ENCODE measurements around the gene CDH10. TPM values are rescaled to one million over a fixed set of nuclear protein-coding genes. Genes with fewer than 3 reads are reported as not detected.

Gene CDH10
- total RNA-seq, 1 donor, result 0.10 TPM

DNA sequence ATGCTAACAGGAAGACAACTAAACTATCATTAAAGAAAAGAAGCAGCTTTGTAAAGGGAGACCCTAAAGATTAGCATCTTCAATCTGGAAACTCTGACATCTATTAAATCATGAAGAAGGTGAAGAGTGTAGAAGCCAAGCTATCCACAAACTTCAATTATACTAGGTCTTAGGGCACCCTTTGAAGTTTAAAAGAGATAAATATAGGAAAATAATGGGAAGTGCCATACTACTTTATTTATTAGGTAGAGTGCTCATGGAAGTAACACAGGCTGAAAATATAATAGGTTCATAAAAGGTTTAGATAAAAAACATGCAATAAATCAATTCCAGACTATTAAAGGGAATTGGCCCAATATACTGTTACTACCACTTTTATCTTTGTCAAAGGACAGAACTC lies 19.9 kb downstream of the CDH10 start:
- no peaks in the 10 kb centered on the region for H3K9me3 ChIP-seq (ENCODE audit: low read depth, low read length)
- H3K4me3 ChIP-seq (ENCODE audit: low read length), result no peak overlapping the region
- H3K4me1 ChIP-seq (ENCODE audit: insufficient read depth, low read length), result no peaks in the 10 kb centered on the region
- no peaks in the 10 kb centered on the region for H3K27me3 ChIP-seq (ENCODE audit: insufficient read depth, low read length)

DNA sequence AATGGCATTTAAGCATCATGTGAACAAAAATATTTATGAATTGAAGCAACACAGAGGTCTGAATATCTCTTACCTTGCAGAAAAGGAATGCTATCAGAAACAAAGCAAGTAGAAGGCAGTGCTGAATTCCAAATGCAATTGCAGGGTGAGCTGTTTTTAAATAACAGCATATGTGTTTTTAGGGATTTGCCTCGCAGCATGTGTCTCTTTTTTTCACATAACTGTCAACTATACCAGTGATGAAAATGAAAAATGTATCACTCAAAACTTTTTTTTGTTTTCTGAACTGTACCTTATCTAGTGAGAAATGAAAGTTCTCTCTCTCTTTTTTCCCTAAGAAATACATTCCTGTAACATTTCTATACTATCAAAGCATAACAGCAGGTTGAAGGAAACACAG lies 21.2 kb downstream of the CDH10 start:
- Histone ChIP-seq H3K4me1 (ENCODE audit: insufficient read depth, low read length) (no peaks in the 10 kb centered on the region), H3K9me3 (ENCODE audit: low read depth, low read length) (no peaks in the 10 kb centered on the region), H3K27me3 (ENCODE audit: insufficient read depth, low read length) (no peaks in the 10 kb centered on the region), H3K4me3 (ENCODE audit: low read length) (no peak overlapping the region)

GRCh38 chr5:24623031-24623430 lies 21.7 kb downstream of the CDH10 start:
- H3K27me3 ChIP-seq (ENCODE audit: insufficient read depth, low read length), result no peaks in the 10 kb centered on the region
- H3K4me3 ChIP-seq (ENCODE audit: low read length), result no peak overlapping the region
- no peaks in the 10 kb centered on the region for H3K4me1 ChIP-seq (ENCODE audit: insufficient read depth, low read length)
- no peaks in the 10 kb centered on the region for H3K9me3 ChIP-seq (ENCODE audit: low read depth, low read length)

GRCh38 chr5:24621792-24622191 lies 23.0 kb downstream of the CDH10 start:
- H3K27me3 ChIP-seq (ENCODE audit: insufficient read depth, low read length), result no peaks in the 10 kb centered on the region
- H3K4me3 ChIP-seq (ENCODE audit: low read length), result no peak overlapping the region
- H3K4me1 ChIP-seq (ENCODE audit: insufficient read depth, low read length), result no peaks in the 10 kb centered on the region
- no peaks in the 10 kb centered on the region for H3K9me3 ChIP-seq (ENCODE audit: low read depth, low read length)

- no peak overlapping the region for H3K4me3 ChIP-seq (ENCODE audit: low read length)
- H3K9me3 ChIP-seq (ENCODE audit: low read depth, low read length), result no peaks in the 10 kb centered on the region
- no peaks in the 10 kb centered on the region for H3K27me3 ChIP-seq (ENCODE audit: insufficient read depth, low read length)
- H3K4me1 ChIP-seq (ENCODE audit: insufficient read depth, low read length), result no peaks in the 10 kb centered on the region
Measured at GRCh38 chr5:24616566-24616965, 28.2 kb downstream of the CDH10 start.

- Histone ChIP-seq H3K4me3 (ENCODE audit: low read length) (no peak overlapping the region), H3K27me3 (ENCODE audit: insufficient read depth, low read length) (no peaks in the 10 kb centered on the region), H3K9me3 (ENCODE audit: low read depth, low read length) (no peaks in the 10 kb centered on the region), H3K4me1 (ENCODE audit: insufficient read depth, low read length) (no peaks in the 10 kb centered on the region)
Measured at GRCh38 chr5:24615159-24615558, 29.6 kb downstream of the CDH10 start.

DNA sequence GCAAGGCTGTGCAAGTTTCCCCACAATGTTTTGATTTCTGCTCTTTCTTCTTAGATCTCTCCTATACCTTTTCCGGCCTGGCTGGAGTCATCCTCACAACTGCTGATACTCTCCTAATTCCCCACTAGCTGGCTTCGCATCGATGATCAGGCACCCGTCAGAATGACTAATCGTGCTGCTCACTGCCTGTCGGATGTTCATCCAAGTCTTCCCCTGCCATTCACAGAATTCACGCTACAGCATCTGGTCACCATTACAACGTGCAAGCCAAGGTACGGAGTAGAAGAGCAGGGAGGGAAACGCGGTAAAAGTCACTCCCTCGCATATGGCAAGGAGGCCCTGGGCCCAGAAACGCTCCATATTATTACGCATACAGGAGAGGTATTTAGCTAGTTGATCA lies 35.1 kb downstream of the CDH10 start:
- Histone ChIP-seq H3K9me3 (ENCODE audit: low read depth, low read length) (no peaks in the 10 kb centered on the region), H3K4me1 (ENCODE audit: insufficient read depth, low read length) (no peaks in the 10 kb centered on the region), H3K27me3 (ENCODE audit: insufficient read depth, low read length) (no peaks in the 10 kb centered on the region), H3K4me3 (ENCODE audit: low read length) (no peak overlapping the region)

DNA sequence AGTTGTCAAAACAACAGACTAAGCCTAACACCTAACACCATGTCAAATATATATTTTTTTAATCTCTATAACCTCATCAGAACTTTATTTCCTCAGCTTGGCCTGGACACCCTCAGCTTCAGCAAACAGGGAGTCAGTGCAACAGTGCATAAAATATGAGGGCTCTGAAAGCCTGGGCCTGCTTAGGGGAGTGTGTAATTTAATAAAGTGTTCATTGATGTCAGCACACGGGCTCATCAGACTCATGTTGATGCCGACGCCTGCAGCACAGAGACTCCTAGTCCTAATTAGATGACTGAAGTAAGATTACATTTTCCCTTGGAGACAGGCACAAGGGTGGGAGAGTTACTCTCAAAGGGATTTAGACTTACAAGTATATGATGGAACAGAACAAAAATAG lies 37.8 kb downstream of the CDH10 start:
- Histone ChIP-seq H3K27me3 (ENCODE audit: insufficient read depth, low read length) (no peaks in the 10 kb centered on the region), H3K4me3 (ENCODE audit: low read length) (no peak overlapping the region), H3K9me3 (ENCODE audit: low read depth, low read length) (no peaks in the 10 kb centered on the region), H3K4me1 (ENCODE audit: insufficient read depth, low read length) (no peaks in the 10 kb centered on the region)

GRCh38 chr5:24602188-24602587 lies 42.6 kb downstream of the CDH10 start:
- H3K4me1 ChIP-seq (ENCODE audit: insufficient read depth, low read length), result no peaks in the 10 kb centered on the region
- H3K27me3 ChIP-seq (ENCODE audit: insufficient read depth, low read length), result no peaks in the 10 kb centered on the region
- no peaks in the 10 kb centered on the region for H3K9me3 ChIP-seq (ENCODE audit: low read depth, low read length)
- no peak overlapping the region for H3K4me3 ChIP-seq (ENCODE audit: low read length)

DNA sequence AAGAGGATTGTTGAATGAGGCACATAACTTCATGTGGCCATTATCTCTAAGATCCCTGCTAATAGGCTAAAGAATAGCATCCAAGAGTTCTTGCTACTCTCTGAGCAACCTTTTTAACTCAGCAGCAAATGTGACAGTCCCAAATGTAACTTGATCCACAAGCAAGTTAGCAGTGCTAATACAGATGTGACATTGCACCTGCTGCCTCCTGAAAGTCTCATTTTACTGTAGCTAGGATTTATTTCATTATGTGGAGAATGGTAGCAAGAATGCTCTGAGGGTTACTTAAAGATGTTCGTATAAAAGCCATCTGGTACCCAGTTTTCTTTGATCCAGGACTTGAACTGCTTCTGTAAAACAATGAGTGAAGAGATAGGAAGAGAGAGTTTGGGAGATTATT lies 45.8 kb downstream of the CDH10 start:
- no peaks in the 10 kb centered on the region for H3K27me3 ChIP-seq (ENCODE audit: insufficient read depth, low read length)
- no peak overlapping the region for H3K4me3 ChIP-seq (ENCODE audit: low read length)
- H3K4me1 ChIP-seq (ENCODE audit: insufficient read depth, low read length), result no peaks in the 10 kb centered on the region
- H3K9me3 ChIP-seq (ENCODE audit: low read depth, low read length), result no peaks in the 10 kb centered on the region

GRCh38 chr5:24595329-24595728 lies 49.4 kb downstream of the CDH10 start:
- Histone ChIP-seq H3K4me1 (ENCODE audit: insufficient read depth, low read length) (no peaks in the 10 kb centered on the region), H3K4me3 (ENCODE audit: low read length) (no peak overlapping the region), H3K9me3 (ENCODE audit: low read depth, low read length) (no peaks in the 10 kb centered on the region), H3K27me3 (ENCODE audit: insufficient read depth, low read length) (no peaks in the 10 kb centered on the region)

DNA sequence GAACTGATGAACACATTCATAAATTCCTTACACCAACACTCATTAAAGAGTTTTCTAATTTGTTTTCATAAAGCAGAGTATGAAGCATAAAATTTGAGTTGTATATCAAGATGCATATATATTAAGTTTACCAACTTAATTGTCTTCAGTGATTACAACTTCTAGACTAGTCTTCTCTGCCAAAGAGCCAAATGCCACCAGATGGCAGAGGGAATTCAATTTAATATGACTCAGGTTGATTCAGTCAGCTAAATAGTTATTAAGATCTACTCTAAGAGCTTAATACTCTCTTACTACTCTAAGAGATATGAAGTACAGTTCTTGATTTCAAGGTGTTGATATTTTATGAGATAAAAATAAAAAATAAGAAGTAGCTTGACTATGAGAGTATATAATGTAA lies 53.4 kb downstream of the CDH10 start:
- no peaks in the 10 kb centered on the region for H3K4me1 ChIP-seq (ENCODE audit: insufficient read depth, low read length)

DNA sequence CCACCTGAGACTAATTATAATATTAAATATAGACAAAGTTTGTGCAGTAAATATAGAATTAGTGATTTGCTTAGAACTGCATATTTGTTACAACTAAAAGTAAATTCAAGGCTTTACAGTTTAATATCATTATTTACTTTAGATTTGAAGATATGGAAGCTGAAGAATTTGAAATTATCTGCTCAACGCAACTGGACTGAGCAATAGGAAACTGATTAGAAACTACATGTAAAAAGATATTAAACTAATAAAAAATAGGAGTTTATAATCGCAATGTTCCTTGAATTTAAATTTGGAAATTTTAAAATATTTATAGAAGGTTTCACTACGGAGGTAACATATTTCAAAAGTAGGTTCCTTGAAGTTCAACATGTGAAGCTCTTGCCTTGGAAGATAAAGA lies 55.2 kb downstream of the CDH10 start:
- H3K27me3 ChIP-seq (ENCODE audit: insufficient read depth, low read length), result no peaks in the 10 kb centered on the region
- no peaks in the 10 kb centered on the region for H3K9me3 ChIP-seq (ENCODE audit: low read depth, low read length)
- H3K4me3 ChIP-seq (ENCODE audit: low read length), result no peak overlapping the region
- H3K4me1 ChIP-seq (ENCODE audit: insufficient read depth, low read length), result no peaks in the 10 kb centered on the region

More for the DNA sequence above, 53.4 kb downstream of the CDH10 start:
- H3K4me3 ChIP-seq (ENCODE audit: low read length), result no peak overlapping the region
- no peaks in the 10 kb centered on the region for H3K27me3 ChIP-seq (ENCODE audit: insufficient read depth, low read length)
- H3K9me3 ChIP-seq (ENCODE audit: low read depth, low read length), result no peaks in the 10 kb centered on the region

GRCh38 chr5:24585751-24586150 lies 59.0 kb downstream of the CDH10 start:
- no peaks in the 10 kb centered on the region for H3K27me3 ChIP-seq (ENCODE audit: insufficient read depth, low read length)
- H3K9me3 ChIP-seq (ENCODE audit: low read depth, low read length), result no peaks in the 10 kb centered on the region
- no peaks in the 10 kb centered on the region for H3K4me1 ChIP-seq (ENCODE audit: insufficient read depth, low read length)
- H3K4me3 ChIP-seq (ENCODE audit: low read length), result no peak overlapping the region

DNA sequence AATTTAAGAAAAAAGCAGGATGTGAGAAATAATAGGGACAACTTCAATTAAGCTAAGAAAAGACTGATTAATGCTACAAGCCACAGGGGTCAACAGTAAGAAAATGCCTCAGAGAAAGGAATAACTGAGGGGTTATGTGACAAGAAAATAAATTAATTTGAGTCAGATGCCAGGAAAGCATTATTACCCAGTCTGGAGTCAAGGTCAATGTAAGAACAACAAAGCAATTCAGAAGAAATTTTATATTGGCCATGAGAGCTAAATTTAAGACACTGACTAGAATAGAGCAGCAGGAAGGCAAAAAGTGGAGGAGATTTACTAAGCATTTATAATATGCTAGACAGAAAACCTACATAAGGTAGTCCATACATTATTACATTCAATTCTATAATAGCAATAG lies 73.5 kb downstream of the CDH10 start:
- no peaks in the 10 kb centered on the region for H3K9me3 ChIP-seq (ENCODE audit: low read depth, low read length)
- H3K4me3 ChIP-seq (ENCODE audit: low read length), result no peak overlapping the region
- H3K27me3 ChIP-seq (ENCODE audit: insufficient read depth, low read length), result no peaks in the 10 kb centered on the region
- no peaks in the 10 kb centered on the region for H3K4me1 ChIP-seq (ENCODE audit: insufficient read depth, low read length)

GRCh38 chr5:24566933-24567332 lies 77.8 kb downstream of the CDH10 start:
- Histone ChIP-seq H3K9me3 (ENCODE audit: low read depth, low read length) (no peaks in the 10 kb centered on the region), H3K4me3 (ENCODE audit: low read length) (no peak overlapping the region), H3K27me3 (ENCODE audit: insufficient read depth, low read length) (no peaks in the 10 kb centered on the region), H3K4me1 (ENCODE audit: insufficient read depth, low read length) (no peaks in the 10 kb centered on the region)

GRCh38 chr5:24555229-24555628 lies 89.5 kb downstream of the CDH10 start:
- no peaks in the 10 kb centered on the region for H3K9me3 ChIP-seq (ENCODE audit: low read depth, low read length)
- H3K4me1 ChIP-seq (ENCODE audit: insufficient read depth, low read length), result no peaks in the 10 kb centered on the region
- no peak overlapping the region for H3K4me3 ChIP-seq (ENCODE audit: low read length)
- no peaks in the 10 kb centered on the region for H3K27me3 ChIP-seq (ENCODE audit: insufficient read depth, low read length)
